IPS-20b (cell line): Measurements from ENCODE around the gene GALK2.

ENCODE experiments used
- H3K27ac ChIP-seq: one replicate; pipeline ENCODE4 v1.5.1; 2013; ENCODE audit warnings: low read length
- H3K27me3 ChIP-seq: 2 replicates; pipeline ENCODE4 v1.6.1; 2013; ENCODE audit warnings: mild to moderate bottlenecking, low read length, inconsistent platforms; ENCODE audit not compliant: insufficient read depth
- H3K36me3 ChIP-seq: 2 replicates; pipeline ENCODE4 v1.6.1; 2013; ENCODE audit warnings: low read depth, mild to moderate bottlenecking, inconsistent platforms, low read length, moderate library complexity; ENCODE audit not compliant: insufficient read depth
- H3K4me1 ChIP-seq: 2 replicates; pipeline ENCODE4 v1.6.1; 2013; ENCODE audit warnings: mild to moderate bottlenecking, control low read depth, inconsistent platforms, low read length, moderate library complexity; ENCODE audit not compliant: insufficient read depth
- H3K4me3 ChIP-seq: 2 replicates; pipeline ENCODE4 v1.5.1; 2013; ENCODE audit warnings: mild to moderate bottlenecking, low read length, inconsistent platforms
- H3K9ac ChIP-seq: 2 replicates; pipeline ENCODE4 v1.6.1; 2013; ENCODE audit warnings: low read depth, mild to moderate bottlenecking, inconsistent platforms, low read length, moderate library complexity
- H3K9me3 ChIP-seq: 2 replicates; pipeline ENCODE4 v1.6.1; 2013; ENCODE audit warnings: mild to moderate bottlenecking, low read depth, low read length, inconsistent platforms; ENCODE audit not compliant: insufficient read depth

GALK2 gene

GRCh38 chr15:49372366-49372765, 202.3 kb downstream of the GALK2 start:
- no peak overlapping the region for H3K27ac ChIP-seq
- no peak overlapping the region for H3K9ac ChIP-seq

GRCh38 chr15:49379996-49380395, 209.9 kb downstream of the GALK2 start:
- no peaks in the 10 kb centered on the region for H3K9me3 ChIP-seq
- H3K27ac ChIP-seq, result no peak overlapping the region
- H3K36me3 ChIP-seq, result no peaks in the 10 kb centered on the region
- no peaks in the 10 kb centered on the region for H3K27me3 ChIP-seq
- no peak overlapping the region for H3K9ac ChIP-seq
- no peak overlapping the region for H3K4me3 ChIP-seq
- peaks cover 13% of the 10 kb centered on the region; the same call in 1 of the 2 replicates for H3K4me1 ChIP-seq

More at GRCh38 chr15:49372366-49372765, 202.3 kb downstream of the GALK2 start:
- no peak overlapping the region for H3K4me3 ChIP-seq
- no peaks in the 10 kb centered on the region for H3K36me3 ChIP-seq
- H3K4me1 ChIP-seq, result peaks cover 7% of the 10 kb centered on the region; the same call in 1 of the 2 replicates
- H3K9me3 ChIP-seq, result no peaks in the 10 kb centered on the region
- H3K27me3 ChIP-seq, result no peaks in the 10 kb centered on the region

- H3K36me3 ChIP-seq, result no peaks in the 10 kb centered on the region
- H3K9ac ChIP-seq, result no peak overlapping the region
- H3K4me1 ChIP-seq, result peaks cover 13% of the 10 kb centered on the region; the same call in 1 of the 2 replicates
- H3K4me3 ChIP-seq, result no peak overlapping the region
- no peak overlapping the region for H3K27ac ChIP-seq
- no peaks in the 10 kb centered on the region for H3K9me3 ChIP-seq
- no peaks in the 10 kb centered on the region for H3K27me3 ChIP-seq
Measured at GRCh38 chr15:49380912-49381311, 210.9 kb downstream of the GALK2 start.
